NK-92 (cell line): Measurements from ENCODE around the gene RTN4RL1.

Source experiments
- DNase-seq: peaks from one replicate; lab custom pipeline; 2025; ENCODE audit not compliant: unreplicated experiment; lab: John Stamatoyannopoulos, UW

RTN4RL1 gene, protein sequence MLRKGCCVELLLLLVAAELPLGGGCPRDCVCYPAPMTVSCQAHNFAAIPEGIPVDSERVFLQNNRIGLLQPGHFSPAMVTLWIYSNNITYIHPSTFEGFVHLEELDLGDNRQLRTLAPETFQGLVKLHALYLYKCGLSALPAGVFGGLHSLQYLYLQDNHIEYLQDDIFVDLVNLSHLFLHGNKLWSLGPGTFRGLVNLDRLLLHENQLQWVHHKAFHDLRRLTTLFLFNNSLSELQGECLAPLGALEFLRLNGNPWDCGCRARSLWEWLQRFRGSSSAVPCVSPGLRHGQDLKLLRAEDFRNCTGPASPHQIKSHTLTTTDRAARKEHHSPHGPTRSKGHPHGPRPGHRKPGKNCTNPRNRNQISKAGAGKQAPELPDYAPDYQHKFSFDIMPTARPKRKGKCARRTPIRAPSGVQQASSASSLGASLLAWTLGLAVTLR

DNA sequence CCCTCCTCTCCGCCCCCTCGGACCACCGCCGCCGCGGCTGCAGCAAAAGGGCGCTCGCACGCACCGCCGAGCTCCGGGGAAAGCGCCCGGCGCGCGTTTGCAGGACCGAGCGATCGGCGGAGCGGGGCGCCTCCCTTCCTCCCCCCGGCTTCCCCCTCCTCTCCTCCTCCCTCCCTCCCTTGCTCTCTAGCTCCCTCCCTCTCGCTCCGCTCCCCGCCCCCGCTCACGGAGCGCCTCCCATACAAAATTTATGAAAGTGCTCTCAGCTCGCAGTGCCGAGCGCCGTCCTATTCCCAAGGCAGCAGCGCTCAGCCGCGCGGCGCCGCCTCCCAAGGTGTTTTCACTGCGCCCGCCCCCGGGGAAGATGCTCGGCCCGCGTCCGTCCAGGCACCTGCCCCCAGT lies at the start of gene RTN4RL1:
Gene RTN4RL1, minus strand, starts transcription at position 115 of the 402 bp plus-strand sequence. CDS start 469 bp downstream, outside the sequence.
- no peak for DNase-seq

DNA sequence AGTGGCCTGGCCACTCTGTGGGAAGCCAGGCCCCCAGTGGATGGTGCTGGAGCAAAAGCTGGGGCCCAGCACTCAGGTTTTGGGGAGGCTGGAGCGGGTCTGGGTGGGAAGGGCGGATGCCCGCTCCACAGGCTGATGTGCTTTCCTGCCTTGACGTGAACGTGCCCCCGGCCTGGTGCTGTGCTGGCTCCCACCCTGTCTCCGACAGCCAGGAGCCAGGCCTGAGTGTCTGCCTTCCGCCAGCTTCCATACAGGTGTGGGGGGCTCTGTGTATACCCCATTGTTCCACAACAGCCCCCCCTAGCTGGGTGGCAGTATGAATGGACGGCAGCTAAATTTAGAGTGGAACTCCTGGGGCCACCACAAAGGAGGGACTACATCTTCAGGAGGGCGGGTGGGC lies 49.8 kb upstream of the RTN4RL1 start:
- DNase-seq: no peak

DNA sequence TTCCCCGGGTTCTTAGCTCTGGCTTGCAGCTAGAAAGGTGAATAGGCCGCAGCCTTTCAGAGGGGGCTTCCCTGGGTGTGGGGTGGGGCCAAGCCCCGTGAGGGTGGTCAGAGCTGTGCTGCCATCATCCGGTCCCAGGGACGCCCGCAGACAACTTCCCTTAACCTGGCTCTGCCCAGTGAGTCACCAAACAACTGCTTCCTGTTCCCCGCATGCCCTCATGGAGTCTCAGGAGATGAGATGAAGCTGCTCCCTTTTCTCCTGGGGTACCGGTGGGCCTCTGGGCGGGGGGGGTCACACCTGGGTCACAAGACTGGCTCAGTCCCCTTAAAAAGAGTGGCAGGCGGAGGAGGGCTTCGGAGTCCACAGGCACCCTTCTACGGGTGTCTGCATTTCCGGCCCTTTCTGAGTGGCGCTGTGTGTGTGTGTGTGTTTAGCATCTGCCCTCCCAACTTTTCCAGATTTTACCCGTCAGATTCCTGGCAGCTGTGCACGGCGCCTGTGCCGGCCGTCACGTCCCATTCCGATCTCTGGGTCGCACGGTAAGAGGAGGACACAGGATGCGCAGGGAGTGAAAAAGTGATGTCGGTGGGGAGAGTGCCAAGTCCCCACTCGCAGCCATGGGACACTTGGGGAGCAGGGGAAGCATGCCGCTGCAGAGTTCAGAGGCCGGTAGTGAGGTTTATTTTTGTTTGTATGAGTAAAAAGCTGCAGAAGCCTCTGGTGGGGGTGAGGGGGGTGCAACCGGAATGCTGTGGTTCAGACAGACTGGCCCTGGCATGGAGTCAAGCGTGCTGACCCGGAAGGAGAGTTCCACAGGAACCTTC lies 46.5 kb upstream of the RTN4RL1 start:
- no peak for DNase-seq

DNA sequence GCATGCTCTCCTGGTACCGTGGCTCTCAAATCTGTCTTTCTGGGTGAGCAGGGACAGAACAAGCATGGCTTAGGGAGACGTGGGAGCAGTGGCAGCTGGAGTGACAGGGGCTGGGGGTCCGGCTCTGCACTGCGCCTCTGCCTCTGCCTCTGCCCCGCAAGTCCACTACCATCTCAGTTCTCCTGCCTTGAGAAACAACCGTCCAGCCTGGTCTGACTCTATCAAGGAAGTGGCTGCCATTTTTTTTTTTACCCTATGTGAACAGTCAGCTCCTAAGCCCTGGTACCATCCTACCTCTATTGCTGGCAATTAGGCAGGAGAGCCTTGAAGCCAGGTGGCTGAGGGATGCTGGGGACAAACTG lies 45.9 kb upstream of the RTN4RL1 start:
- DNase-seq: no peak

DNA sequence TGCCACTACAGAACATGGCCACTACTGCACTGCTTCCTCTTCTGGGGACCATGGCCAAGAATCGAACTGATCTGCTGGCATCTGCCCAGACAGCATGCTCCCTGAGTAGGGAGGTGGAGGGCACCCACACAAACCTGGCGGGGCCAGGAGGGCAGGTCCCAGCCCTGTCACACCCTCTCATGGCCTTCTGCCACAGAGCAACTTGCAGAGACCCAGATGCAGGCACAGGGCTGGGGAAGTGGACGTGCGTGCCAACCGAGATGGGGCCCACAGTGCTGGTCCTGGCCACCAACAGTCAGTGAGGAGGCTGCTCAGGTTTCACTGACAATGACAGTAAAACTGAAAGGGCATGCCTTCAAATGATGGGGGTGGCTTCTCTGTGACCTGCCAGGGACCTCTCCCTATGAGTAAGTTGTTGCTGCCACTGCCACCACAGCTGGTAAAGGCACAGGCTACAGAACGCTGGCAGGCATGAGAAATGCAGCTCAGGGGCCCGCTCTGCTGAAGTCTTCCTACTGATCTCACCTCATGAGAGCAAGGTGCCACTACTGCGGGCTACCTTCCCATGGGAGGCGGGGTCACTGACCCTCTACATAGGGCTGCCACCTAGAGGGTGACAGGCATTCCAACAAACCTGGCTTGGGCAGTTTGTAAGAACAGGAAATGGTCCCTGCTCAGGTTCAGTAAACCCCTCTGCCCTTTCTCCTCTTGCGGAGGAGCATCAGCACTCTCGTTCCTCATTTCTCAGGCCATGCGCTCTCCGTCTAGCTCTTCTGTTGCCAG lies 45.3 kb upstream of the RTN4RL1 start:
- DNase-seq: no peak

DNA sequence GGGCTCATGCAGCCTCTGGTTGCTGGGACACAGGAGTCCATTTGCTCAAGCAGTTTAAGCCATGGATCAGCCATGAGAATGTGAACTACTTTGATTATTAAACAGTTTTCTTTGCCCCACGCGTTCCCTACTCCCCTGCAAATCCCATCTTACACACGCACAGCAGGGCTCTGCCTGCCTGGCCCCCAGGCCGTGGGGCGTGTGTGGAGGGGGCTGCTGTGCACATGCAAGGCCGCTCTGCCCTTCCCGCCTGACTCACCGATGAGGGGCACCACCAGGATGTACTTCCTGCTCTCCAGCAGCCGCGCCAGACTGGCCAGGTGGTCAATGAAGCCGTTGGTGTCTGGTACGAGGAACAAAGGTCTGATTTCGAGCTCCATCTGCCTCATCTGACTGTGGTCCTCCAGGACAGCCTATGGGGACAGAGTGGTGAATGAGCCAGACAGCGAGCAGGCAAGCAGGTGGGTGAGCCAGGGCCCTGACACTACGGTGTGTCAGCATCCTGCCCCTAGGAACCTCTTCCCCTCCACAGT lies 43.5 kb upstream of the RTN4RL1 start:
- DNase-seq: no peak

DNA sequence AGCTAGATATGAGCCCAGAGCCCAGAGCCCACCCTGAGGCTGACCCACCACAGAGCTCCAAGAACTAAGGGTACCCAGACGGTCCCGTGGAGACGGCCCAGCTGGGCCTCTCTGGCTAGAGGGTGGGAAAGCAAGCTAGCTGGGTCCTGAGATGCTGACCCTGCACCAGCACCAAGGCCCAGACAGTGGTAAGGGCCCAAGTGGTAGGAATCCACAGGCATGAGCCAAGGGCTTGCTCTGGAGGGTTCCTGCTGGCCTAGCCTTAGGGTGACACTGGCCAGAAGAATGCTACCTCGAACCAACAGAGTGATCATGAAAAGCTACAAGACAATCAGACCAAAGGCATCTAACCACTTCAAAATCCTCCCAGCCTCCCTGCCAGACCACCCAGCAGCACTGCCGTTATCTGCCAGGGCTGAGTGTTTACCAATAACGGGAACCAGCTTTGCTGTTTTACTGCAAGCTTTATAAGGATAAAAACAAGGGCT lies 42.9 kb upstream of the RTN4RL1 start:
- no peak for DNase-seq

DNA sequence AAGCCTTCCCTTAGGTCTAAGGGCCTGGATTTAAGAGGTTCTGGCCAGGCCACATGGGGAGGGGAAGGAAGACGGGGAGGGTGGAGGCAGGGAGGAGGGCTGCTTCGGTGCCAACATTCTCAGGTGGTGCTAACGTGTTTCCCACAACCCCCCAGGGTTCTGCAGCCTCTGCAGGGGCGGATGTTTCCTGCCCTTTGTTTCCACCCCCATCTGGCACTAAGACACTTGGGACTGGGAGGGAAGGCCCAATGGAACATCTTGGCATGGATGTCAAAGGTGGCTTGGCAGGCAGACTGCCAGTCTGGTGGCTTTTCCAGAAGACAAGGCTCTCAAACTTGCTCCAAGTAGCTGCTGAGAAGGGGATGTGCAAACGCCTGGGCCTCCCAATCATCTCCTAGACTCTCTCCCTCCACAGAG lies 42.5 kb upstream of the RTN4RL1 start:
- DNase-seq: no peak

DNA sequence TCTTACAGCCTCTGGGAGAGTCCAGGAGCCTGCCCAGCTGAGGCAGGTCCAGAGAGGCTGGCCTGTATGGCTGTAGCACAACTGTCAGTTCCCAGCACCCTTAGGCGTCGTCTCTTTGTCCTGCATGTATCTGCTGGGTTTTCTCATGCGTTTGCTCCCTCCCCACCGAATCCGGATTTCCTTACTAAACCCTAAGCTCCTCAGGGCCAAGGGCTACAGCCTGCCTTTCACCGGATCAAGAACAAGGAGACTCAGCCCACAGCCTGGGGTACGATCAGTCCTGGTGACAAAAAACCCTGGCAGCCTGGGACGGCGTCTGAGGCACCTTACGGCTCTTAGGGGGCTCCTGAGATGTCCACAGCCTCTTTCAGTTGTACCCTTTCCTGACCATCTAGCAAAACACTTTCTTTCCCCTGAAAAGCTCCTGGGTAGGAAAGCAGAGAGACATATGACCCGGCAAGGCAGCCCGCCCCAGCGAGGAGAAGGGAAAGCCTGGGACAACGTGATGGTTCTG lies 42.0 kb upstream of the RTN4RL1 start:
- DNase-seq: no peak

DNA sequence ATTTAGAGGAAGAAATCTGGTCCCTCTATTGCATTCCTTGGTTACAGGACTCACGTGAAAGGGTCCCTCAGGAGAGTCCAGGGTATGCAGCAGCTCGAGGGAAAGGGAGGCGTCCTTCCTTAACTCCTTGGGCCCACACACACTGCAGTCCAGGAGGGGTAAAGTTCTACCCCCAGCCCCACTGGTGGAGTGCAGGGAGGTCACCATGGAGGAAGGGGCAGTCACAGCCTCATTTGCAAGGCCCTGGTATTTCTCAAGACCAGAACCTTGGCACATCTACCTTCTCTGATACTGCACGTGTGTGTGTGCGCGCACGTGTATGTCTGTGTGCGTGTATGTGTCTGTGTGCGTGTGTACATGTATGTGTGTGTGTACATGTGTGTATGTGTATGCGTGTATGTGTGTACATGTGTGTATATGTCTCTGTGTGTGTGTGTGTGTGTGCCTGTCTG lies 40.8 kb upstream of the RTN4RL1 start:
- DNase-seq: no peak

DNA sequence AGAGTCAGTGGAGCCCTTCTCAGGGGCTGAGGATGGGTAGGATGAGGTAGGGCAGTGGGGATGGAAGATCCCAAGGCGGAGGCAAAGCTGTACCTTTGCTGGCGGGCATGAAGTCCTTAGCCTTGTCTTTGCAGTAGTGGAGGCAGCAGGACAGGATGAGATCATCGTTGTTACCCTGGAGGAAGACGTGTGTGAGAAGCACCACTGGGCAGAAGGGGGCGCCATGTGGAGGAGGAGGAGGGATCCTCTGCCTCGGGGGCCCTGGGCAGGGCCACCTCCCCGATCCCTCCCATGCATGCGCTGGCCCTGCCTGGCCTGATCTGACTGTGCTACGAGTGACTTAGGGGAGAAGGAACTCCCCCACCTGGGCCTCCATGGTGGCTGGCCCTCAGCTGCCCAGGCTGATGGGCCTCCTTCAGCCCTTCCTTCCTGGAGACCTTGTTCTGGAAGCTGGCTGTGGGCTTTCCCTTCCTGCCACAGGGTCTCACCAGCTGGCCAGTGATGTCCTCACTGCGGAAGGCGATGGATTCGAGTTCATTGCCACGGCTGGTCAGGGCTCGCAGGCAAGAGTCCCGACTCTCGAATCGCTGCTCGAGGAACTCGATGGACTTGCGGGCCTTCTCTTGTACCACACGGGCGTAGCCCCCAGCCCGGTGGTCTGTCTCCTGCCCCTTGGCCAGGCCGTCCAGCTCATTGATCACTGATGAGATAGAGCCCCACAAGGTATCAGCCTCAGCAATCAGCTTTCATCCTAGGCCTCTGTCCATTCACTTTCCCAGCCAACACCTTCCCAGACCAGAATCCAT lies 40.0 kb upstream of the RTN4RL1 start:
- DNase-seq: no peak

DNA sequence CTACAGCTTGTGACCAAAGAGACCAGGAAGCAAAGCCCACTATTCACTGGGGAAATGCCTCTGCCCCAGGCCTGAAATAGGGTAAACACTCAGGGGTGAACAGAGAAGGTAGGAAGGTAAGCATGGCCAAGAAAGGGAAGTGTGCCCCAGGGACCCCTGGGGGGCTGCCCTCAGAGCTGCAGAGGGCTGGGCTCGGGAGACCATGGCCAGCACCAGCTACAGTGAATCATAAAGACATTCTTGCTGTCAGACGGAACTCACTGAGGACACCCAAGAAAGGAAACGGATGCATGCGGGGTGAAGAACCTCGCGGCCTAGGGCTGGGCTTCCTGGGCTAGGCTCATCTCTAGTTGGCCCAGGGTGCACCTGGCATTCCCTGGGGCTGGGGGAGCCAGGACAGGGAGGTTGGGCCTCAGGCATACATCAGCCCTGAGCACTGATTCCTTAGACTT lies 39.4 kb upstream of the RTN4RL1 start:
- no peak for DNase-seq

DNA sequence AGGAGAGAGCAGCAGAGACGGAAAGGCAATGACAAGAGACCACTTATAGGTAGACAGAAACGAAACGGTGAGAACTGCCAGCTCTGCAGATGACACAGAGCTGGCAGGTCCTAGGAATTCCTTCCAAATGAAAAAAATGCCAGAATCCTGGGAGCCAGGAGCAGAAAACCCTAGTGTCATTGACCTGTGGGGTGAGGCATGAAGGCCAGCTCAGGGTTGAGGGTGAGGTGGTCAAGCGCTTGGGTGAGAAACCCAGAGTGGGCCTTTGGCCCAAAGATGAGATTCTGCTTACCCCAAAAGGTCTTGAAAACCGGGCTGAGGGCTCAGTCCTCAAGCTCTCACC lies 39.0 kb upstream of the RTN4RL1 start:
- no peak for DNase-seq

DNA sequence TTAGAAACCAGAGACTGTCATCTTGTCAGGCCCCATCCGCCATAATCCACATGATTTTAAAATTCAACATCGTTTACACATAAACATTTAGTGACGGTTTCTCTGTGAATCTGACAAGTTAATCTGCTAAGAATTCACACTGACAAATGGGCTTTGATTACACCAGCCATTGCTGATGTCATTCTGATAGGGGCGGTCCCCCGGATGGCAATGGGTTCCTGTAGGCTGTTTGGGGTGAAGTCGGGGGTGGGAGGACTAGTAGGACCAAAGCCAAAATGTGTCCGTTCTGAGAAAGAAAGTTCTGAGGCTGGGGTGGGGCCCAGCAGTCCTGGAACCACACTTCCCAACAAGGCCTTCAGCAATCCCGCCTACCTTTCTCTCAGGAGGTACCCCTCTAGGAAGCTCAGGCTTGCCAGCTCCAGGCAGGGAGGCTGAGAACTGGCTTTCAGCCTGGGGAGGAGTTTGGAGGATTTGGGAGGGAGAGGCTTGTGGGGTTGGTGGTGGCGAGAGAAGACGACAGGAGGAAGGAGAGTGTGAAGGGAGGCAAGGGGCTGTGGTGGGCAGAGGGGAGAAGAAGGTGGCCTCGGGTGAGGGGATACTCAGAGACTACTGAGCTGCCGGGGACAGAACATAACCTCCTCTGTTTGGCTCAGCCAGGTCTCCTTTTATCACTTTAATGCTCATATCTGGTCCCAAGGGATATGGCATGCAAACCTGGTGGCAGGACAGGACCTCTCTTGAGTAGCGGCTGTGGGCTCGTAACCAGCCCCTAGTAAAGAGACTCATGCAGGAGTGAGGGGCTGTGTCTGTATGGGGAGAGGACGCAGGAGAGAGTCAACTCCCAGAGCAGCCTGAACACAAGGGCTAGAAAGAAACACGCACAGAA lies 38.4 kb upstream of the RTN4RL1 start:
- DNase-seq: no peak

DNA sequence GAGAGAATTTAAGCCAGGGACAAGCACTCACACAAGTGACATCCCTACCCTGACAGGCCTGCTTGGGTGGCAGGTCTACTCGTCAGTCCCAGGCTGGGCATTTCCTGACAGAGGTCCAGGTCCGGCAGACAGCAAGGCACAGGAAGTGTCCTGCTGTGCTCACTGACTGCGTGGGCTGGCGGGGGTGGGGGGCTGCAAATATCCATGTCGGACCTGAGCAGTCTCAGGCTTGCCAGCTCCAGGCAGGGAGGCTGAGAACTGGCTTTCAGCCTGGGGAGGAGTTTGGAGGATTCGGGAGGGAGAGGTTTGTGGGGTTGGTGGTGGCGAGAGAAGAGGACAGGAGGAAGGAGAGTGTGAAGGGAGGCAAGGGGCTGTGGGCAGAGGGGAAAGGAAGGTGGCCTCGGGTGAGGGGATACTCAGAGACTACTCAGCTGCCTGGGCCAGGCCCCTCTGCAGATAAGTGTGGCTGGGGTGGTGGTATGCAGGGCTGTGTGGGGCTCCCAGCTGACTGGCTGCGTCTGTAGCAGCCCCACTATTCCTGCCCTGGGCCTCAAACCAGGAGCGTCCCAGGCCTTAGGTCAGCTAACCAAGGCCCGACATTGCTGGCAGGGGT lies 37.5 kb upstream of the RTN4RL1 start:
- no peak for DNase-seq

DNA sequence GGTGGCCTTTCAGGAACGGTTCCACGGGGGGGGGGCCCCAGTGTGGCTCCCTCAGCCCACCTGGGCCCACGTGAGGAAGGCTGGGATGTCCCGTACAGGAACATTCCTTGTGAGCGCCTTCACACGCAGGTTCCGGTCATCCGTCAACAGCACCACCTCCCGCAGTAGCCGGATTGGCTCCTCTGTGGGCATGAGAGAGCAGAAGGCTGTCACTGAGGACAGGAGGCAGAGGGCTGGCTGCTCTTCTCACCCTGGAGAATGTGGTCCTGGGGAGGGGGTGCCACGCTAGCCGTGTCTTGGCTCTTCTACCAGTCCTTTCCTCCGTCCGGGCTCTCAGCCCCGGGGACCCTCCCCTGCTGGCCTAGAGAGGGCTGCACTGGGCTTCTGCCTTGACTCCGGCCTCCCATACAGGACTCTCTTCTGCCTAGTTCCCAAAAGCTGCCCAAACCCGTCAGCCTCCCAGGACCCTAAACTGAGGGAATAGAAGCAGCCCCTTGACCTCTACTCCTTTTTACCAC lies 36.4 kb upstream of the RTN4RL1 start:
- DNase-seq: no peak

DNA sequence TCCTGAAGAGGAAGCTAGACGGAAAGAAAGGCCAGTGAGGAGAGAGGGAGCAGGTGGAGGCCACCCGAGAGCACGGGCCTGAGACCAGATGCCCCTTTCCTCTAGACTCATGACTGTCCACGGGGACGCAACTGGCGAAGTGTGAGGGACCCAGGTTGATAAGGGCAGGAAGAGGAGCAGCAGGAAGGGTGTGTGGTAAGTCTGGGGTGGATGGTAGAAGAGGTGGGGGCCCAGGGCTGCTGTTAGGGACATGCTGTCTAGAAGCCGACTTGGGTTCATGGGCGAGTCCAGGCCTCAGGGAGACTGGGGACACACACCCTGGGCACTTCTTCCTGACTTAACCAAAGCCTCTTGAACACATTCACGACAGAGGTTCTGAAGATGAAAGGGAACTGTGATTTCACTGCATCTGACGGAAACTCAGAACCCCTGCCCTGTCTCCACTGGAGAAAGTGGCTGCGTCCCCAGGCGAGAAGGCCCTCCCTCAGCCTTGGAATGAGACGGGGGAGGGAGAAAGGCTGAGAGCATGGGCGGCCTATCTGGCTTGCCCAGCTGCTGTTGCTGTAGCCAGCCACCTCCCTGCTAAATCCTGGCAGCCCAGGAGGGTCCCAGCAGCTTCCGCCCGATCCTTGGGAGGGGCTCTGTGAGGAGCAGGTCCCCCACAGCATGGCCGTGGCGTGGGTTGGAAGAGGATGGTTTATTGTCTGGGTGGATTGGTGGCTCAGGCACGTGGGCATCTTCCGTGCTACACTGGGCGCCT lies 35.7 kb upstream of the RTN4RL1 start:
- no peak for DNase-seq

DNA sequence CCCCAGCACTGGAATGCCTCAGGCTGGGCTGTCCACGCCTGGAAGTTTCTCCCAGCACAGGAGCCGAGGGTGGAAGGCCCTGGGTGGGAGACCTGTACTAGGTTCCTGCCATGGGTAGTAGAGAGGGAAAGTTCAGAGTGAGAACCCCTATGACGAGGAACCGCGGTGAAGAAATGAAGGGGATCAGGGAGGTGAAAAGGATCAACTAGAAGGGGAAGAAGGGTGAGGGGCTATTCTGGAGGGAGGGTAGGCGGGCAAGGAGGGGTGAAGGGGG lies 35.2 kb upstream of the RTN4RL1 start:
- no peak for DNase-seq
